Neural cell (in vitro differentiated cells): Measurements from ENCODE around the gene ZC3H7B. TPM values are rescaled to one million over a fixed set of nuclear protein-coding genes. Genes with fewer than 3 reads are reported as not detected.

Source experiments
- H2AFZ ChIP-seq: fragments of 200-600, 300-800 bp; sonication (generic), shearing (Covaris generic); 2 replicates; pipeline ENCODE4 v1.6.0; 2014; ENCODE audit warnings: low read depth, mild to moderate bottlenecking, antibody characterized with exemption, low read length, moderate library complexity
- H3F3A ChIP-seq: fragments of 200-600 bp; shearing (Covaris generic); 2 replicates; pipeline ENCODE4 v1.6.1; 2016; ENCODE audit warnings: mild to moderate bottlenecking, moderate library complexity, mixed read lengths, antibody characterized with exemption, low read length; ENCODE audit not compliant: insufficient read depth, poor library complexity, severe bottlenecking
- H3K27ac ChIP-seq: fragments of 200-600, 300-800 bp; sonication (generic), shearing (Covaris generic); 2 replicates; pipeline ENCODE4 v1.5.1; 2014; ENCODE audit warnings: mild to moderate bottlenecking, low read length, moderate library complexity
- H3K27me3 ChIP-seq: fragments of 300-800, 200-600 bp; sonication (generic), shearing (Covaris generic); 2 replicates; pipeline ENCODE4 v1.6.0; 2014; ENCODE audit warnings: mild to moderate bottlenecking, low read depth, low read length, moderate library complexity; ENCODE audit not compliant: insufficient read depth
- H3K36me3 ChIP-seq: fragments of 300-800, 200-600 bp; sonication (generic), shearing (Covaris generic); 2 replicates; pipeline ENCODE4 v1.5.1; 2014; ENCODE audit warnings: mild to moderate bottlenecking, antibody characterized with exemption, low read length, moderate library complexity; ENCODE audit not compliant: insufficient read depth
- H3K4me2 ChIP-seq: fragments of 300-800, 200-600 bp; sonication (generic), shearing (Covaris generic); 2 replicates; pipeline ENCODE4 v1.6.0; 2014; ENCODE audit warnings: mild to moderate bottlenecking, low read length
- H3K4me3 ChIP-seq: fragments of 300-800, 200-600 bp; sonication (generic), shearing (Covaris generic); 2 replicates; pipeline ENCODE4 v1.5.1; 2014; ENCODE audit warnings: mild to moderate bottlenecking, low read length, moderate library complexity
- H3K79me2 ChIP-seq: fragments of 200-600 bp; shearing (Covaris generic); replicated peaks from 2 replicates; pipeline ENCODE4 v1.6.0; 2014; ENCODE audit warnings: mild to moderate bottlenecking, low read length, moderate library complexity; ENCODE audit not compliant: insufficient read depth
- H3K9ac ChIP-seq: fragments of 300-800, 200-600 bp; sonication (generic), shearing (Covaris generic); 2 replicates; pipeline ENCODE4 v1.6.1; 2016; ENCODE audit warnings: mild to moderate bottlenecking, low read length, mixed read lengths
- H3K9me2 ChIP-seq: fragments of 200-600 bp; shearing (Covaris generic); 2 replicates; pipeline ENCODE4 v1.6.1; 2016; ENCODE audit warnings: mild to moderate bottlenecking, low read length, mixed read lengths; ENCODE audit not compliant: insufficient read depth
- H3K9me3 ChIP-seq: fragments of 200-600, 300-800 bp; sonication (generic), shearing (Covaris generic); 2 replicates; pipeline ENCODE4 v1.6.1; 2016; ENCODE audit warnings: mild to moderate bottlenecking, mixed run types, low read length, moderate library complexity, mixed read lengths
- H4K20me1 ChIP-seq: fragments of 200-600 bp; shearing (Covaris generic); 2 replicates; pipeline ENCODE4 v1.6.1; 2016; ENCODE audit warnings: mild to moderate bottlenecking, mixed run types; ENCODE audit not compliant: insufficient read depth
- EP300 ChIP-seq: fragments of 450-650 bp; conservative IDR thresholded peaks from 2 replicates; pipeline ENCODE4 v1.6.1; 2014; ENCODE audit warnings: antibody characterized with exemption, mild to moderate bottlenecking, moderate library complexity; ENCODE audit not compliant: poor library complexity, severe bottlenecking
- EZH2 ChIP-seq: fragments of 200-600, 300-800 bp; shearing (Covaris generic), sonication (generic); IDR thresholded peaks from 2 replicates; pipeline ENCODE4 v1.6.1; 2014; ENCODE audit warnings: antibody characterized with exemption, low read length, borderline replicate concordance, mild to moderate bottlenecking; ENCODE audit not compliant: insufficient read depth, poor library complexity, severe bottlenecking
- MXI1 ChIP-seq: fragments of 450-650 bp; conservative IDR thresholded peaks from 2 replicates; pipeline ENCODE4 v1.6.1; 2014; ENCODE audit warnings: antibody characterized with exemption, mild to moderate bottlenecking; ENCODE audit not compliant: poor library complexity, severe bottlenecking
- POLR2AphosphoS5 ChIP-seq: IDR thresholded peaks from 2 replicates; pipeline ENCODE4 v1.6.1; 2012
- RAD21 ChIP-seq: fragments of 450-650 bp; conservative IDR thresholded peaks from 2 replicates; pipeline ENCODE4 v1.6.1; 2014; ENCODE audit warnings: antibody characterized with exemption, mild to moderate bottlenecking, moderate library complexity
- SMC3 ChIP-seq: fragments of 450-650 bp; conservative IDR thresholded peaks from 2 replicates; pipeline ENCODE4 v1.6.1; 2014; ENCODE audit warnings: antibody characterized with exemption, mild to moderate bottlenecking, moderate library complexity; ENCODE audit not compliant: poor library complexity
- TAF1 ChIP-seq: IDR thresholded peaks from 2 replicates; pipeline ENCODE4 v1.6.1; 2012; ENCODE audit warnings: low read depth
- polyA plus RNA-seq: library from polyadenylated mRNA; depleted of rRNA; stranded (reverse); fragments of >200 nt; gene quantifications from 2 replicates; pipeline ENCODE4 v1.2.3, GENCODE V29; 2014
- TF ChIP-seq, protein P1 (sequence below): fragments of 450-650 bp; IDR thresholded peaks from 2 replicates; pipeline ENCODE4 v1.5.1; 2014; ENCODE audit warnings: antibody characterized with exemption, mild to moderate bottlenecking, moderate library complexity; ENCODE audit not compliant: poor library complexity, severe bottlenecking
- TF ChIP-seq, protein P2 (sequence below): IDR thresholded peaks from 2 replicates; pipeline ENCODE4 v1.6.1; 2012; ENCODE audit warnings: borderline replicate concordance

The ZC3H7B gene
- polyA plus RNA-seq, 1 donor from 2014 or later, result 34.6 TPM

DNA sequence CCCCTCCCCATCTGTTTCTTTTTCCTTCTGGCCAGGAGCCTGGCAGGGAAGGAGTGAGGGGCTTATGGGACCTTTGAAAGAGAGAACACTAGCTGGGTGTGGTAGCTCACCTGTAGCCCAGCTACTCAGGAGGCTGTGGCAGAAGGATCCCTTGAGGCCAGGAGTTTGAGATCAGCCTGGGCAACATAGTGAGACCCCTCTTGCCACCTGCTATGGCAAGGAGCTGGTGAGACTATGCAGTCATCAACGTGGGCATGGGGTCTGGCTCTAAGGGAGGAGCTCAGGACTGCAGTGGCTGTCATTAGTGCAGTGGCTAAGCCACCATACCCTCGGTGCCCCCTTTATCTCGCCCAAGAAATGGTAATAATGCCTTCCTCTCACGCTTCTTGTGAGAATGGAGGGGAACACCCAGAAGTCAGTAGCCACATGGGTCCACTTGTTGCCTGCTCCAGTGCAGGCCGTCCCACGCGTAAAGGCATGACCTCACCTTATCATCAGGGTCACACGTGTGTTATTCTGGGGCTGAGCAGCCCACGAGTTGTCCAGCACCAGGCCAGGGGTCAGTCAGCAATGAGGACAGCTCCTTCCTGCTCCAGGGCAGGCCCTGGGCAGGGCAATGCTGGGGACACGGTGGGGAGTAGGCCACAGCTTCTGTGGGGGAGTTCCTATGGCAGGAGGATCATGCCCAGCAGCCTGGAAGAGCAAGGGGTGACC is 52.7 kb downstream of the ZC3H7B start:
- no peak for TF ChIP-seq EP300
- TF ChIP-seq, protein P1, sequence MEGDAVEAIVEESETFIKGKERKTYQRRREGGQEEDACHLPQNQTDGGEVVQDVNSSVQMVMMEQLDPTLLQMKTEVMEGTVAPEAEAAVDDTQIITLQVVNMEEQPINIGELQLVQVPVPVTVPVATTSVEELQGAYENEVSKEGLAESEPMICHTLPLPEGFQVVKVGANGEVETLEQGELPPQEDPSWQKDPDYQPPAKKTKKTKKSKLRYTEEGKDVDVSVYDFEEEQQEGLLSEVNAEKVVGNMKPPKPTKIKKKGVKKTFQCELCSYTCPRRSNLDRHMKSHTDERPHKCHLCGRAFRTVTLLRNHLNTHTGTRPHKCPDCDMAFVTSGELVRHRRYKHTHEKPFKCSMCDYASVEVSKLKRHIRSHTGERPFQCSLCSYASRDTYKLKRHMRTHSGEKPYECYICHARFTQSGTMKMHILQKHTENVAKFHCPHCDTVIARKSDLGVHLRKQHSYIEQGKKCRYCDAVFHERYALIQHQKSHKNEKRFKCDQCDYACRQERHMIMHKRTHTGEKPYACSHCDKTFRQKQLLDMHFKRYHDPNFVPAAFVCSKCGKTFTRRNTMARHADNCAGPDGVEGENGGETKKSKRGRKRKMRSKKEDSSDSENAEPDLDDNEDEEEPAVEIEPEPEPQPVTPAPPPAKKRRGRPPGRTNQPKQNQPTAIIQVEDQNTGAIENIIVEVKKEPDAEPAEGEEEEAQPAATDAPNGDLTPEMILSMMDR, result no peak
- TF ChIP-seq MXI1, result no peak
- TF ChIP-seq, protein P2, sequence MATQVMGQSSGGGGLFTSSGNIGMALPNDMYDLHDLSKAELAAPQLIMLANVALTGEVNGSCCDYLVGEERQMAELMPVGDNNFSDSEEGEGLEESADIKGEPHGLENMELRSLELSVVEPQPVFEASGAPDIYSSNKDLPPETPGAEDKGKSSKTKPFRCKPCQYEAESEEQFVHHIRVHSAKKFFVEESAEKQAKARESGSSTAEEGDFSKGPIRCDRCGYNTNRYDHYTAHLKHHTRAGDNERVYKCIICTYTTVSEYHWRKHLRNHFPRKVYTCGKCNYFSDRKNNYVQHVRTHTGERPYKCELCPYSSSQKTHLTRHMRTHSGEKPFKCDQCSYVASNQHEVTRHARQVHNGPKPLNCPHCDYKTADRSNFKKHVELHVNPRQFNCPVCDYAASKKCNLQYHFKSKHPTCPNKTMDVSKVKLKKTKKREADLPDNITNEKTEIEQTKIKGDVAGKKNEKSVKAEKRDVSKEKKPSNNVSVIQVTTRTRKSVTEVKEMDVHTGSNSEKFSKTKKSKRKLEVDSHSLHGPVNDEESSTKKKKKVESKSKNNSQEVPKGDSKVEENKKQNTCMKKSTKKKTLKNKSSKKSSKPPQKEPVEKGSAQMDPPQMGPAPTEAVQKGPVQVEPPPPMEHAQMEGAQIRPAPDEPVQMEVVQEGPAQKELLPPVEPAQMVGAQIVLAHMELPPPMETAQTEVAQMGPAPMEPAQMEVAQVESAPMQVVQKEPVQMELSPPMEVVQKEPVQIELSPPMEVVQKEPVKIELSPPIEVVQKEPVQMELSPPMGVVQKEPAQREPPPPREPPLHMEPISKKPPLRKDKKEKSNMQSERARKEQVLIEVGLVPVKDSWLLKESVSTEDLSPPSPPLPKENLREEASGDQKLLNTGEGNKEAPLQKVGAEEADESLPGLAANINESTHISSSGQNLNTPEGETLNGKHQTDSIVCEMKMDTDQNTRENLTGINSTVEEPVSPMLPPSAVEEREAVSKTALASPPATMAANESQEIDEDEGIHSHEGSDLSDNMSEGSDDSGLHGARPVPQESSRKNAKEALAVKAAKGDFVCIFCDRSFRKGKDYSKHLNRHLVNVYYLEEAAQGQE, result no peak
- no peak for TF ChIP-seq POLR2AphosphoS5
- TF ChIP-seq EZH2, result no peak
- no peak for TF ChIP-seq TAF1
- no peak for TF ChIP-seq SMC3
- TF ChIP-seq RAD21, result no peak
- Histone ChIP-seq H3K79me2 (no peaks in the 10 kb centered on the region), H3K36me3 (no peaks in the 10 kb centered on the region), H3F3A (no peaks in the 10 kb centered on the region), H2AFZ (no peak overlapping the region), H3K9me3 (no peaks in the 10 kb centered on the region), H3K9me2 (no peaks in the 10 kb centered on the region), H3K27me3 (no peaks in the 10 kb centered on the region), H3K27ac (no peak overlapping the region), H4K20me1 (no peaks in the 10 kb centered on the region), H3K4me3 (no peak overlapping the region), H3K4me2 (no peak overlapping the region), H3K9ac (no peak overlapping the region)

DNA sequence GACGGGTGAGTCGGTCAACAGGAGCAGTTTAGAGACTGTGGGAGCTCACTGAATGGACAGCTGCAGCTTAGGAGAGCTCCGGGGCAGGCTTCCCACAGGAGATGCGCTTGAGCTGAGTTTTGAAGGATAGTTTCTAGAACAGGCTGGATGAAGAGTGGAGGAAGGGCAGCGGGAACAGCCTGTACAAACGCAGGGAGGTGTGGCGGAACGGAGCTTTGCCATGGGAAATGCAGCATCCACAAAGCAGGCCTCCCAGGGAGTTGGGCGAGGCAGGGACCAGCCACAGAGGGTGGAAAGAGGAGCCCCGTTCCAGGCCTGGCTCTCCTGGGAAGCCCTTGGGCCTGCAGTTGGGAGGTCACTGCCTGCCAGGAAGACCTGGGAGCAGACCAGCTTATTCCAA is 53.7 kb downstream of the ZC3H7B start:
- no peaks in the 10 kb centered on the region for H3K27me3 ChIP-seq
- H3K9ac ChIP-seq, result no peak overlapping the region
- no peaks in the 10 kb centered on the region for H4K20me1 ChIP-seq
- H3F3A ChIP-seq, result no peaks in the 10 kb centered on the region
- no peaks in the 10 kb centered on the region for H3K9me3 ChIP-seq
- H3K79me2 ChIP-seq, result no peaks in the 10 kb centered on the region
- no peak overlapping the region for H3K4me2 ChIP-seq
- H3K36me3 ChIP-seq, result no peaks in the 10 kb centered on the region
- no peak overlapping the region for H3K27ac ChIP-seq
- no peak overlapping the region for H2AFZ ChIP-seq
- no peak for TF ChIP-seq EZH2
- TF ChIP-seq EP300, result no peak
- no peak for TF ChIP-seq TAF1
- TF ChIP-seq MXI1, result no peak
- TF ChIP-seq POLR2AphosphoS5, result no peak
- TF ChIP-seq RAD21, result no peak
- TF ChIP-seq, protein P2, result no peak
- TF ChIP-seq, protein P1, result no peak
- TF ChIP-seq SMC3, result no peak
- no peaks in the 10 kb centered on the region for H3K9me2 ChIP-seq
- H3K4me3 ChIP-seq, result no peak overlapping the region
